Lower leg skin (tissue), 4 donors: ENCODE measurements around the gene RFC4. TPM values are rescaled to one million over a fixed set of nuclear protein-coding genes. Genes with fewer than 3 reads are reported as not detected.
"Not testable (repeated sequence)": the region's sequence is repeated elsewhere in the genome, so short reads cannot be mapped to it uniquely, and the experiment has no call there.

Source experiments
- DNase-seq, 2 donors: peaks; one replicate each; pipeline ENCODE4 v3.0.0-alpha.2; 2019; ENCODE audit warnings: low spot score in 2 of 2
- H3K4me3 ChIP-seq: fragments of 200-600 bp; sonication (generic); 2 replicates; pipeline ENCODE4 v1.5.1; 2017; ENCODE audit warnings: mild to moderate bottlenecking, low read depth; ENCODE audit not compliant: poor library complexity, severe bottlenecking
- POLR2A ChIP-seq, 2 donors: fragments of 450-650 bp; IDR thresholded peaks; one replicate each; pipeline ENCODE4 v1.6.1; 2016 to 2017; ENCODE audit warnings: antibody characterized with exemption in 2 of 2, mild to moderate bottlenecking in 1 of 2, moderate library complexity in 1 of 2
- WGBS, 2 donors: methylation state at CpG; one replicate each; pipeline ENCODE4 v1.1.5; 2018; 5-methylcytosine and 5-hydroxymethylcytosine counted together
- intact Hi-C: fragments of 100-400 bp; cut with DNase I; formaldehyde crosslinking; loops from one replicate; pipeline ENCODE4 v1.15.0; 2023; ENCODE audit warnings: low total_unique reads
- total RNA-seq, 4 donors: library from RNA; depleted of rRNA; stranded (reverse); fragments of >200 nt; gene quantifications; one replicate each; pipeline ENCODE4 v1.1.0, GENCODE V29; 2016
- TF ChIP-seq, protein P1 (sequence below), 3 donors: fragments of 450-650 bp; IDR thresholded peaks; one replicate each; pipeline ENCODE4 v1.5.1; 2016; ENCODE audit warnings: antibody characterized with exemption in 3 of 3, mild to moderate bottlenecking in 3 of 3, moderate library complexity in 2 of 3

RFC4 gene
- total RNA-seq, 4 donors from 2014 or later = 6.3 to 14.0 (median 10.5) TPM

- intact Hi-C loops = no loop called here
- H3K4me3 ChIP-seq = no peak overlapping the region
- DNase-seq = no peak
- TF ChIP-seq POLR2A (IDR thresholded peaks at IDR 0.05) = no peak
- TF ChIP-seq, protein P1, sequence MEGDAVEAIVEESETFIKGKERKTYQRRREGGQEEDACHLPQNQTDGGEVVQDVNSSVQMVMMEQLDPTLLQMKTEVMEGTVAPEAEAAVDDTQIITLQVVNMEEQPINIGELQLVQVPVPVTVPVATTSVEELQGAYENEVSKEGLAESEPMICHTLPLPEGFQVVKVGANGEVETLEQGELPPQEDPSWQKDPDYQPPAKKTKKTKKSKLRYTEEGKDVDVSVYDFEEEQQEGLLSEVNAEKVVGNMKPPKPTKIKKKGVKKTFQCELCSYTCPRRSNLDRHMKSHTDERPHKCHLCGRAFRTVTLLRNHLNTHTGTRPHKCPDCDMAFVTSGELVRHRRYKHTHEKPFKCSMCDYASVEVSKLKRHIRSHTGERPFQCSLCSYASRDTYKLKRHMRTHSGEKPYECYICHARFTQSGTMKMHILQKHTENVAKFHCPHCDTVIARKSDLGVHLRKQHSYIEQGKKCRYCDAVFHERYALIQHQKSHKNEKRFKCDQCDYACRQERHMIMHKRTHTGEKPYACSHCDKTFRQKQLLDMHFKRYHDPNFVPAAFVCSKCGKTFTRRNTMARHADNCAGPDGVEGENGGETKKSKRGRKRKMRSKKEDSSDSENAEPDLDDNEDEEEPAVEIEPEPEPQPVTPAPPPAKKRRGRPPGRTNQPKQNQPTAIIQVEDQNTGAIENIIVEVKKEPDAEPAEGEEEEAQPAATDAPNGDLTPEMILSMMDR (IDR thresholded peaks at IDR 0.05) = no peak
- WGBS, 2 donors = 84 to 90% methylated on average over 5 of the region's 5 CpGs
Measured at GRCh38 chr3:186810336-186810996, 4.2 kb upstream of the RFC4 start.

DNA sequence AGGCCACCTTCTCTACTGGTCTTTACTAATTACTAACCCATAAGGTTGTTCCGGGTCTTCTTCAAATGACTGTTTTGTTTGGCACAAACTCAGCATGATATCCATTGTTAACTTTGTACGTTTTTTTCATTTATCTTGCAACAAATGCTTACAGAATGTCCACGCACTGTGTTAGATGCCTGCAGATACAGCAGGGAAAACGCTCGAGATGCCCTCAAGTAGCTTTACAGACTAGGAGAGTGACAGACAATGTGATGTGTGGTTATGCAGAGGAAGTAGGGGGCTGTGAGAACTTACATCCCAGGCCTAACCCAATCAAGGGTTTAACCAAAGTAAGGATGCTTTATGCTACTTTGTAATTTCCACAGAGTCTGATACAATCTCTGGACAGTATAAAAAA, 949 bp upstream of the RFC4 start:
- intact Hi-C loops = no loop called here
- WGBS, 2 donors = 54 to 56% methylated on average over 5 of the region's 5 CpGs
- H3K4me3 ChIP-seq = no peak overlapping the region
- TF ChIP-seq POLR2A (IDR thresholded peaks at IDR 0.05) = no peak
- TF ChIP-seq, protein P1 (IDR thresholded peaks at IDR 0.05) = no peak
- DNase-seq = no peak

GRCh38 chr3:186803447-186803846, 2.8 kb downstream of the RFC4 start:
- intact Hi-C loops, DNase-seq, H3K4me3 ChIP-seq: not testable (repeated sequence)
- 93% methylated on average over 4 of the region's 4 CpGs for WGBS, 2 donors

GRCh38 chr3:186802701-186803100, 3.6 kb downstream of the RFC4 start:
- WGBS, 2 donors = 85 to 88% methylated on average over 3 of the region's 3 CpGs
- DNase-seq = no peak
- no peak overlapping the region for H3K4me3 ChIP-seq
- TF ChIP-seq POLR2A (IDR thresholded peaks at IDR 0.05) = no peak
- TF ChIP-seq, protein P1 (IDR thresholded peaks at IDR 0.05) = no peak
- intact Hi-C loops = no loop called here

DNA sequence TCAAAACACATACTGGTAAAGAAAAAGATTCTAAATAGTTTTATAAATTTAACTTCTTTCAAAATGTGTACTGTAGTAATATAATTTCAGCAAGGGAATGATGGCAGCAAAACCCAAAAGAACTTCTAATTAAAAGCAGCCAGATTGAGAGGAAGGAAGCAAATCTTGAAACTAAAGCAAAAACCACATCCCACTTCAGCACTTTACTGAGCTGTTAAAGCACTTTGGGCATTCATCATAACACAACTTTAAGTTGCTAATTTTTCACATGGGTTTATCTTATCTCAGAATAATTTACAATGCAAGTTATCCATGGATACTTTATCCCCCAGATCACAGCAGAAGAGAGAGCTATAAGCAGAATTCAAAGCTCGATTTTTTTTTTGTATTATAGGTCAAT, 6.0 kb downstream of the RFC4 start:
- H3K4me3 ChIP-seq = no peak overlapping the region
- no peak for DNase-seq
- intact Hi-C loops = no loop called here
- no peak for TF ChIP-seq POLR2A (IDR thresholded peaks at IDR 0.05)
- TF ChIP-seq, protein P1 (IDR thresholded peaks at IDR 0.05) = no peak
- 94 to 96% methylated on average over 1 of the region's 1 CpG for WGBS, 2 donors

DNA sequence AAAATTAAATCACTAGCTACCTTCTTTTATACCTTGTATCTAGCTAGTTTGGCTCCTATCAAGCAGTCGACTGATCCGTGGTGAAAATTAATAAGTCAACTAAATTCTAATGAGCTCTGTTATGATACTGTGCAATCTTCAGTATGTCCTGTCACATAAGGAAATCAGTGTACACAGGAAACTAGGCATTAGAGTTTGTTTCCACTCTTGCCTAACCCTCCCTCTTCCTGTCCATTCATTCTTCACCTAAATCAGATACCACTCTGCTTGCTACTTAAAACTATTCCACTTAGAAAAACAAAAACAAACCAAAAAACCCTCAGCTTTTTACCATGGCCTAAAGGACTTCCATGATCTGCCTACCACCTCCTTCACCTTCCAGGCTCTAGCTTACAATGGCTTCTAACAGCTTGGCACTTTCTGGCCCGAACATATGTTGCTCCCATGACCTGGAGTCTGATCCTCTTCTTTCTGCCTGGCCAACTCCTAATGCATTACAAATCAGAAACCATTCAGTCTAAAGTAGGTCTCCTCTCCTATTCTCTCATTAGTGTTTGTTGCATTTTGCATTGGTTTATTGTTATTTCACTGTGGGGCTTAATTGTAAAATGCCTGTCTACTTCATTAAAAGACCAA, 7.9 kb downstream of the RFC4 start:
- no peak overlapping the region for H3K4me3 ChIP-seq
- intact Hi-C loops = no loop called here
- DNase-seq = no peak
- 85 to 89% methylated on average over 3 of the region's 3 CpGs for WGBS, 2 donors
- TF ChIP-seq, protein P1 (IDR thresholded peaks at IDR 0.05) = no peak
- no peak for TF ChIP-seq POLR2A (IDR thresholded peaks at IDR 0.05)
